Glutamatergic neuron (in vitro differentiated cells): Measurements from ENCODE around the gene IL17RB. TPM values are rescaled to one million over a fixed set of nuclear protein-coding genes. Genes with fewer than 3 reads are reported as not detected.

Experiments
- DNase-seq: peaks from one replicate; pipeline ENCODE4 v3.0.0; 2022
- H3K27ac Mint-ChIP-seq: one replicate; pipeline ENCODE4 v1.8.0; 2020; ENCODE audit warnings: mild to moderate bottlenecking, mixed read lengths, inconsistent platforms; ENCODE audit not compliant: unreplicated experiment
- H3K27me3 Mint-ChIP-seq: one replicate; pipeline ENCODE4 v1.8.0; 2020; ENCODE audit warnings: mild to moderate bottlenecking, moderate library complexity, mixed read lengths, inconsistent platforms; ENCODE audit not compliant: unreplicated experiment
- H3K36me3 Mint-ChIP-seq: one replicate; pipeline ENCODE4 v1.8.0; 2020; ENCODE audit warnings: mild to moderate bottlenecking, mixed read lengths, inconsistent platforms; ENCODE audit not compliant: unreplicated experiment
- H3K4me1 Mint-ChIP-seq: one replicate; pipeline ENCODE4 v1.8.0; 2020; ENCODE audit warnings: mild to moderate bottlenecking, low read depth, mixed read lengths, inconsistent platforms; ENCODE audit not compliant: unreplicated experiment
- H3K4me3 Mint-ChIP-seq: one replicate; pipeline ENCODE4 v1.8.0; 2020; ENCODE audit warnings: mild to moderate bottlenecking, mixed read lengths, inconsistent platforms; ENCODE audit not compliant: unreplicated experiment
- H3K9me3 Mint-ChIP-seq: one replicate; pipeline ENCODE4 v1.8.0; 2020; ENCODE audit warnings: mild to moderate bottlenecking, moderate library complexity, mixed read lengths, inconsistent platforms; ENCODE audit not compliant: unreplicated experiment
- CTCF ChIP-seq: fragments of 200-600 bp; sonication (generic); IDR thresholded peaks from one replicate; pipeline ENCODE4 v1.5.0; 2021; ENCODE audit not compliant: partially characterized antibody, unreplicated experiment
- long read RNA-seq: library from polyadenylated mRNA; unstranded; transcript quantifications from one replicate; pipeline ENCODE4 v2.0.0, GENCODE V29; 2020; ENCODE audit not compliant: unreplicated experiment
- total RNA-seq: library from RNA; stranded (reverse); fragmentation: NEBNext Ultra II Directional; extraction: Animal tissue kit (Norgen Biotek cat#: 25700); gene quantifications from one replicate; pipeline ENCODE4 v1.2.1, GENCODE V29; 2021; ENCODE audit not compliant: unreplicated experiment

Gene IL17RB, protein sequence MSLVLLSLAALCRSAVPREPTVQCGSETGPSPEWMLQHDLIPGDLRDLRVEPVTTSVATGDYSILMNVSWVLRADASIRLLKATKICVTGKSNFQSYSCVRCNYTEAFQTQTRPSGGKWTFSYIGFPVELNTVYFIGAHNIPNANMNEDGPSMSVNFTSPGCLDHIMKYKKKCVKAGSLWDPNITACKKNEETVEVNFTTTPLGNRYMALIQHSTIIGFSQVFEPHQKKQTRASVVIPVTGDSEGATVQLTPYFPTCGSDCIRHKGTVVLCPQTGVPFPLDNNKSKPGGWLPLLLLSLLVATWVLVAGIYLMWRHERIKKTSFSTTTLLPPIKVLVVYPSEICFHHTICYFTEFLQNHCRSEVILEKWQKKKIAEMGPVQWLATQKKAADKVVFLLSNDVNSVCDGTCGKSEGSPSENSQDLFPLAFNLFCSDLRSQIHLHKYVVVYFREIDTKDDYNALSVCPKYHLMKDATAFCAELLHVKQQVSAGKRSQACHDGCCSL
- total RNA-seq = 0.78 TPM
- long read RNA-seq = 0 reads

DNA sequence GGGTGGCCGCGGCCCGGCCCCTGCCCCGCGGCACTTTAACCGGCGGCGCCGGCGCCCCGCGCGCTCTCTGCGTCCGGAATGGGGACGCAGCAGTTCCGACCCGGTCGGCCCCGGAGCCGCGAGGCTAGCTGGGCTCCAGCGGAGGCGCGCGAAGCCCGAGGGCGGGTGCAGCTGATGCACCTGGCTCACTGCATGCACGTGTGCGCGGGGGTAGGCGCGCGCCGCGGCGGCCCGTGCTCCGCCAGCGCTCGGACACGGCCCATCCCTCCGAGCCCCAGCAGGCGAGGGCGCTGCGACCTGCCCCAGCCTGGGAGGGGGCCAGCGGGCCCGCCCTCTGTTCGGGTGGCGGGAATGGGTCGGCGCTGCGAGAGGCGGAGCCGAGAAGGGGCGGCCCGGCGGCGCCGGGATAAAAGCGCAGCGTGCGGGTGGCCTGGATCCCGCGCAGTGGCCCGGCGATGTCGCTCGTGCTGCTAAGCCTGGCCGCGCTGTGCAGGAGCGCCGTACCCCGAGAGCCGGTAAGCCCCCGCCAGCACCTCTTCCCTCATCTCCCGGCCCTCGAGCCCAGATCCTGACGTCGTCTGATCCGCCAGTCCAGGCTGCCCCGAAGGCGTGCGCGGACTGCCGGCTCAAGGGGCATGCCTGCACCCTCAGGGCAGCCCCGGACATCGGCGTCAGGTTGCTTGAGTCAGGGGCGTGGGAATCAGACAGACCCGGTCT is at the start of gene IL17RB, which contains the start of gene CHDH:
Gene IL17RB (plus strand): TSS at position 435 of the 717 bp plus-strand sequence. CDS start 21 bp downstream, at position 456.
Gene CHDH (minus strand): TSS at position 286 of the 717 bp plus-strand sequence. CDS start 22,411 bp downstream, outside the sequence.
- no peak for TF ChIP-seq CTCF
- peak; percentile 43 for DNase-seq
- Mint-ChIP-seq H3K9me3 (peaks cover 8% of the 10 kb centered on the region), H3K4me1 (peaks cover 22% of the 10 kb centered on the region), H3K4me3 (peak within 1 kb of the TSS; percentile 76), H3K36me3 (no peaks in the 10 kb centered on the region), H3K27me3 (peaks cover 19% of the 10 kb centered on the region), H3K27ac (no peak within 1 kb of the TSS)

DNA sequence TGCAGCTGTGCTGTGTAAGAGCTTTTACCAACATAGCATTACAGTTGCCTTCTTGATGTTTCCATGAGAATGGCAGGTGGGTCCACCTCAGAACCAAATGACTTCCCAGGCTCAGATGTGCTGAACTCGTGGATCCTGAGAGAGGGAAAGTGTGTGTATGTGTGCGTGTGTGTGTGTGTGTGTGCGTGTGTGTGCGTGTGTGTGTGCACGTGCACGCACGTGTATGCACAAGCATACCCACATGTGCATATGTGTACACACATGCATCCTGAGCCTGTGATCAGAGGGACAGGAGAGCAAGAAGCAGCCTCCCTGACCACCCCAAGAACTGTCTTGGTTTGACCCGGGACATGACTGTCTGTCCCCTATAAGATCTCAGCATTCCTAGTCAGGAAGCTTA is 48.2 kb upstream of the IL17RB start:
- H3K4me1 Mint-ChIP-seq = peaks cover 27% of the 10 kb centered on the region
- no peak for DNase-seq
- H3K27me3 Mint-ChIP-seq = peaks cover 3% of the 10 kb centered on the region
- H3K27ac Mint-ChIP-seq = no peak overlapping the region
- no peak overlapping the region for H3K4me3 Mint-ChIP-seq
- H3K36me3 Mint-ChIP-seq = no peaks in the 10 kb centered on the region
- no peak for TF ChIP-seq CTCF
- peaks cover 2% of the 10 kb centered on the region for H3K9me3 Mint-ChIP-seq

DNA sequence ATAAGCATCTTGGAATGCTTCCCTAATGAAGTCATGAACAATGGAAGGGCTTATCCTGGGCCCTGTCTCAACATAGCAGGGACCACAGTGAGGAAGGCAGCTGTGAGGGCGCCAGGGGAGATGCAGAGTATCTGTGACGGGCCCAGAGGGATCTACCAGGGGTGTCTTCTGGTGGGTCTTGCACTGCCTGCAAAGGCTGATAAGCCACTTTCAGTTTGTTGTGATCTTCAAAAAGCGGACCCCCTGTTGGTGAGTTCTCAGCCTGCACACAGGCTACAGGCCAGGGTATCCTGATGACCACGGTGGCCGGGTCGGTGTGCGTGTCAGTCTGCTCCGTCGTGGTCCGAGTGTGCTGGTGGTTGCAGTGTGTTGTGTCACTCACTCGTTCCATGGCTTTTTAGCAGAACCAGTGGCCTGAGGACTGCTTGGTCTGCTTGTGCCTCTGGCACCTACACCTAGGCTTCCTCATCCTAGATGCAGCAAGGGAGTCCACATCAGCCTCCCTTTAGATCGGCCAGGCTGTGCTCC is 47.0 kb upstream of the IL17RB start:
- peaks cover 2% of the 10 kb centered on the region for H3K9me3 Mint-ChIP-seq
- no peak overlapping the region for H3K4me3 Mint-ChIP-seq
- no peak for TF ChIP-seq CTCF
- DNase-seq = no peak
- H3K4me1 Mint-ChIP-seq = peaks cover 29% of the 10 kb centered on the region
- H3K27me3 Mint-ChIP-seq = peaks cover 6% of the 10 kb centered on the region
- H3K36me3 Mint-ChIP-seq = no peaks in the 10 kb centered on the region
- no peak overlapping the region for H3K27ac Mint-ChIP-seq

DNA sequence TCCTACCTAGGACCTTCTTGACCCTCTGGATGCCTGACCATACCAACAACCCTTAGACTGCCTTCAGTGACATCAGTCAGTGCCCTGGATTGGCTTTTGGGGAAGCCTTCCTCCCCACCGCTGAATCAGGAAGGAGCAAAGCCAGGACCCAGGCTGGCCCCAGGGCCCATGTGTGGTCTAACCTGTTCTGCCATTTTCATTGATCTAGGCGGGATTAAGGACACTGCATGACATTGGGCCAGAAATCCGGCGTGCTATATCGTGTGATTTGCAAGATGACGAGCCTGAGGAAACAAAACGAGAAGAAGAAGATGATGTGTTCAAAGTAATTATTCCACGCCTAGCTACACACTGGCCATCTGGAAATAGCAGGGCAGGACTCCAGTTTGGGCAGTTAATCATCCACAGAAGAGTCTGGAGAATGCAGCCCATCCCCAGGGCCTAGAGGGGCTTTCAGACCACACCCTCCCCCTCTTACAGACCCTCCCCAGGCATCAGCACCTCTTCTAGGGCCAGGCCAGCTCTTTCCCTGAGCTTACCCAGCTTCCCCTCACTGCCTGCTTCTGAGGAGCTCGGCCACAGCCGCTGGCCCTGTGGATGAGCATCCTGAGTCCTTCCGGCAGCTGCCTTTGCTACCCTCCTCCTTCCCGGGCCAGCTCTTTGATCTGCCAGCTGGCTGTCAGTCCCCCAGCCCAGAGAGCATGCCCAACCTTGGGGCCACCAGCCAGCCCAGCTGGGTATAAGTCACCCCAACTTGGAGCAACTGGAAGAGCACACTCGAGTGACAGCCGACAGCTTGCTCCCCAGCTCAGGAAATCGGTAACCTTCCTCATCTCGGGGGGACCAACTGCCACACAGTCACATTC is 46.1 kb upstream of the IL17RB start:
- H3K27me3 Mint-ChIP-seq = peaks cover 6% of the 10 kb centered on the region
- H3K27ac Mint-ChIP-seq = no peak overlapping the region
- peak; percentile 4 for DNase-seq
- H3K9me3 Mint-ChIP-seq = peaks cover 2% of the 10 kb centered on the region
- H3K36me3 Mint-ChIP-seq = no peaks in the 10 kb centered on the region
- H3K4me1 Mint-ChIP-seq = peaks cover 31% of the 10 kb centered on the region
- no peak overlapping the region for H3K4me3 Mint-ChIP-seq
- TF ChIP-seq CTCF = no peak
